ENCODE results near the gene ADARB2. TPM values are rescaled to one million over a fixed set of nuclear protein-coding genes. Genes with fewer than 3 reads are reported as not detected.

ADARB2 gene
- total RNA-seq, 1 donor from 2014 or later, result 38.7 TPM

GRCh38 chr10:1567742-1568495 is 169.4 kb downstream of the ADARB2 start:
- H3K4me1 Mint-ChIP-seq (ENCODE audit: unreplicated experiment), result peaks cover 3% of the 10 kb centered on the region
- no peak overlapping the region for H3K27ac Mint-ChIP-seq (ENCODE audit: unreplicated experiment)
- H3K27me3 Mint-ChIP-seq (ENCODE audit: unreplicated experiment), result peaks cover 23% of the 10 kb centered on the region
- peaks cover 3% of the 10 kb centered on the region for H3K36me3 Mint-ChIP-seq (ENCODE audit: unreplicated experiment)
- H3K9me3 Mint-ChIP-seq (ENCODE audit: unreplicated experiment), result no peaks in the 10 kb centered on the region
- no peak for TF ChIP-seq CTCF (IDR thresholded peaks at IDR 0.05)
- no peak for DNase-seq (ENCODE audit: extremely low spot score, unreplicated experiment)
- no peak overlapping the region for H3K4me3 Mint-ChIP-seq (ENCODE audit: unreplicated experiment)

- H3K4me1 Mint-ChIP-seq (ENCODE audit: unreplicated experiment), result peaks cover 3% of the 10 kb centered on the region
- TF ChIP-seq CTCF (IDR thresholded peaks at IDR 0.05), result no peak
- no peak overlapping the region for H3K27ac Mint-ChIP-seq (ENCODE audit: unreplicated experiment)
- peaks cover 3% of the 10 kb centered on the region for H3K36me3 Mint-ChIP-seq (ENCODE audit: unreplicated experiment)
- no peak overlapping the region for H3K4me3 Mint-ChIP-seq (ENCODE audit: unreplicated experiment)
- no peak for DNase-seq (ENCODE audit: extremely low spot score, unreplicated experiment)
- peaks cover 24% of the 10 kb centered on the region for H3K27me3 Mint-ChIP-seq (ENCODE audit: unreplicated experiment)
- no peaks in the 10 kb centered on the region for H3K9me3 Mint-ChIP-seq (ENCODE audit: unreplicated experiment)
Measured at GRCh38 chr10:1567152-1567551, 170.2 kb downstream of the ADARB2 start.

GRCh38 chr10:1564791-1565190 is 172.5 kb downstream of the ADARB2 start:
- TF ChIP-seq CTCF (IDR thresholded peaks at IDR 0.05), result no peak
- no peaks in the 10 kb centered on the region for H3K4me1 Mint-ChIP-seq (ENCODE audit: unreplicated experiment)
- H3K27me3 Mint-ChIP-seq (ENCODE audit: unreplicated experiment), result peaks cover 20% of the 10 kb centered on the region
- H3K36me3 Mint-ChIP-seq (ENCODE audit: unreplicated experiment), result peaks cover 3% of the 10 kb centered on the region
- H3K27ac Mint-ChIP-seq (ENCODE audit: unreplicated experiment), result no peak overlapping the region
- no peak for DNase-seq (ENCODE audit: extremely low spot score, unreplicated experiment)
- H3K4me3 Mint-ChIP-seq (ENCODE audit: unreplicated experiment), result no peak overlapping the region
- no peaks in the 10 kb centered on the region for H3K9me3 Mint-ChIP-seq (ENCODE audit: unreplicated experiment)

DNA sequence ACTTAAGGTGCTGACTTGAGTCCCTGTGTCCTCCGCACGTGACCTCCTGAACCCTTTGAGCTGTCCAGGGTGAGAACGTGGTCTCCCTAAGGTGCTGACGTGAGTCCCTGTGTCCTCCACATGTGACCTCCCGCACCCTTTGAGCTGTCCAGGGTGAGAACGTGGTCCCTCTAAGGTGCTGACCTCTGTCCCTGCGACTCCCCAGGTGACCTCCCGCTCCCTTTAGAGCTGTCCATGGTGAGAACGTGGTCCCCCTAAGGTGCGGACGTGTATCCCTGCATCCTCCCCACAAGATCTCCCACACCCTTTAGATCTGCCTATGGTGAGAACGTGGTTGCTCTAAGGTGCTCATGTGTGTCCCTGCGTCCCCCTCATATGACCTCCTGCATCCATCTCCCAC is 174.3 kb downstream of the ADARB2 start:
- Mint-ChIP-seq H3K27me3 (ENCODE audit: unreplicated experiment) (peaks cover 23% of the 10 kb centered on the region), H3K27ac (ENCODE audit: unreplicated experiment) (no peak overlapping the region), H3K36me3 (ENCODE audit: unreplicated experiment) (peaks cover 5% of the 10 kb centered on the region), H3K4me3 (ENCODE audit: unreplicated experiment) (no peak overlapping the region), H3K4me1 (ENCODE audit: unreplicated experiment) (no peaks in the 10 kb centered on the region), H3K9me3 (ENCODE audit: unreplicated experiment) (no peaks in the 10 kb centered on the region)
- TF ChIP-seq CTCF (IDR thresholded peaks at IDR 0.05), result no peak
- no peak for DNase-seq (ENCODE audit: extremely low spot score, unreplicated experiment)

DNA sequence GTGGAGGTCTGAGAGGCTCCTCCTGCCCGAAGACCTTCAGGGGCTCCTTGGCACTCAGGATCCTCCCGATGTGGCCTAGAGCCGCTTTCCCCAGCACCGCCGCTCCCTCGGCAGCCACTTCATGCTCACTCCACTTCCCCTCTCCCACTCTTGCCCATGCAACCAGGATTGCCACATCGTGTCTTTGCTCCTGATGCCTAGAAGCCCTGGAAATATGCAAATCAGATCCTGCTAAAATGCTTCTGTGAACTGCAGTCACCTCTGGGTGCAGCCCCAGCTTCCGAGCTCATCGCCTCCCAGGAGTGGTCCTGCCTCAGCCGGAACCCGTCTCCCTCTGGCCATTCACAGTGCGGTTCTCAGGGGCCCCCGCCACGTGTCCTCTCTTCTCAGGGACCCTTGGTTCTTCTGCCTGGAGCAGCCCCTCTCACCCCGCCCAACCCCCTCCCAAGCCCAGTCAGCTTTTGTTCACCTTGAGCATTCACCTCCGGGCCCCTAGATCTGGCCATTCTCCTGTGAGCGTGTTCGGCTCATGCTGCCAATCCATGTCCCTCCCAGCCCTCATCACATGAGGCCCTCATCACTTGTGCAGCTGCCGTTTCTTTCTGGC is 175.5 kb downstream of the ADARB2 start:
- no peaks in the 10 kb centered on the region for H3K4me1 Mint-ChIP-seq (ENCODE audit: unreplicated experiment)
- no peak overlapping the region for H3K4me3 Mint-ChIP-seq (ENCODE audit: unreplicated experiment)
- no peak overlapping the region for H3K27ac Mint-ChIP-seq (ENCODE audit: unreplicated experiment)
- TF ChIP-seq CTCF (IDR thresholded peaks at IDR 0.05), result no peak
- H3K36me3 Mint-ChIP-seq (ENCODE audit: unreplicated experiment), result peaks cover 5% of the 10 kb centered on the region
- H3K27me3 Mint-ChIP-seq (ENCODE audit: unreplicated experiment), result peaks cover 21% of the 10 kb centered on the region
- no peaks in the 10 kb centered on the region for H3K9me3 Mint-ChIP-seq (ENCODE audit: unreplicated experiment)
- no peak for DNase-seq (ENCODE audit: extremely low spot score, unreplicated experiment)
